BE2C (cell line): Measurements from ENCODE around the gene ACADSB.
A peak's percentile ranks its signal among the peaks of the same experiment; 100 is the strongest.

Experiments
- DNase-seq: peaks from one replicate; pipeline ENCODE4 v3.0.0-alpha.2; 2020
- H3K27me3 ChIP-seq: fragments of 250-450 bp; sonication (Bioruptor Pico); 2 replicates; pipeline ENCODE4 v1.5.1; 2020; ENCODE audit warnings: mild to moderate bottlenecking
- H3K36me3 ChIP-seq: fragments of 250-450 bp; sonication (Bioruptor Pico); 2 replicates; pipeline ENCODE4 v1.5.1; 2020; ENCODE audit warnings: mild to moderate bottlenecking
- H3K4me1 ChIP-seq: fragments of 250-450 bp; sonication (Bioruptor Pico); 2 replicates; pipeline ENCODE4 v1.5.1; 2020
- H3K4me3 ChIP-seq: 2 replicates; pipeline ENCODE4 v1.5.1; 2011; ENCODE audit warnings: low read depth, low read length
- H3K9me3 ChIP-seq: fragments of 250-450 bp; sonication (Bioruptor Pico); 2 replicates; pipeline ENCODE4 v1.5.1; 2020
- CTCF ChIP-seq: IDR thresholded peaks from 2 replicates; pipeline ENCODE4 v1.5.1; 2012; ENCODE audit warnings: mild to moderate bottlenecking, low read depth, low read length

ACADSB gene

GRCh38 chr10:122980209-122981065, 28.4 kb upstream of the ACADSB start, which contains the start of gene PSTK:
TSS of gene PSTK (plus strand) at chr10:122980401. CDS start at chr10:122980480, 79 bp downstream.
- no peaks in the 10 kb centered on the region for H3K27me3 ChIP-seq
- peak within 1 kb of the TSS; percentile 72 for H3K4me3 ChIP-seq
- peak; percentile 90 for DNase-seq
- no peaks in the 10 kb centered on the region for H3K9me3 ChIP-seq
- peak; percentile 80 for TF ChIP-seq CTCF
- no peaks in the 10 kb centered on the region for H3K4me1 ChIP-seq
- no peaks in the 10 kb centered on the region; the same call in 1 of the 2 replicates for H3K36me3 ChIP-seq

- no peaks in the 10 kb centered on the region; the same call in 1 of the 2 replicates for H3K36me3 ChIP-seq
- no peaks in the 10 kb centered on the region for H3K4me1 ChIP-seq
- peak overlapping the region; percentile 72 for H3K4me3 ChIP-seq
- no peaks in the 10 kb centered on the region for H3K9me3 ChIP-seq
- no peak for DNase-seq
- TF ChIP-seq CTCF = peak; percentile 53
- H3K27me3 ChIP-seq = no peaks in the 10 kb centered on the region
Observed at GRCh38 chr10:122981066-122981464, 27.7 kb upstream of the ACADSB start.

GRCh38 chr10:122983898-122984297, 24.9 kb upstream of the ACADSB start:
- no peaks in the 10 kb centered on the region; the same call in 1 of the 2 replicates for H3K36me3 ChIP-seq
- H3K9me3 ChIP-seq = no peaks in the 10 kb centered on the region
- H3K27me3 ChIP-seq = no peaks in the 10 kb centered on the region

GRCh38 chr10:122984708-122985107, 24.1 kb upstream of the ACADSB start:
- no peak for DNase-seq
- H3K27me3 ChIP-seq = no peaks in the 10 kb centered on the region
- no peaks in the 10 kb centered on the region for H3K4me1 ChIP-seq
- no peaks in the 10 kb centered on the region; the same call in 1 of the 2 replicates for H3K36me3 ChIP-seq
- TF ChIP-seq CTCF = no peak
- H3K9me3 ChIP-seq = no peaks in the 10 kb centered on the region
- no peak overlapping the region for H3K4me3 ChIP-seq

More at GRCh38 chr10:122983898-122984297, 24.9 kb upstream of the ACADSB start:
- Histone ChIP-seq H3K4me3 (no peak overlapping the region), H3K4me1 (no peaks in the 10 kb centered on the region)
- no peak for DNase-seq
- TF ChIP-seq CTCF = no peak

- Histone ChIP-seq H3K9me3 (no peaks in the 10 kb centered on the region), H3K27me3 (no peaks in the 10 kb centered on the region), H3K4me3 (no peak overlapping the region), H3K36me3 (no peaks in the 10 kb centered on the region; the same call in 1 of the 2 replicates), H3K4me1 (peaks cover 4% of the 10 kb centered on the region; the same call in 1 of the 2 replicates)
- no peak for DNase-seq
- no peak for TF ChIP-seq CTCF
Observed at GRCh38 chr10:122986335-122986734, 22.5 kb upstream of the ACADSB start.

- no peak for DNase-seq
- Histone ChIP-seq H3K4me1 (peaks cover 4% of the 10 kb centered on the region; the same call in 1 of the 2 replicates), H3K27me3 (no peaks in the 10 kb centered on the region), H3K4me3 (no peak overlapping the region), H3K36me3 (peaks cover 3% of the 10 kb centered on the region), H3K9me3 (no peaks in the 10 kb centered on the region)
- no peak for TF ChIP-seq CTCF
Observed at GRCh38 chr10:122988501-122988900, 20.3 kb upstream of the ACADSB start.
